ENCODE measurements around the gene RBM43. TPM values are rescaled to one million over a fixed set of nuclear protein-coding genes. Genes with fewer than 3 reads are reported as not detected.

RBM43 gene
- total and polyA plus RNA-seq, 9 of the 15 experiments (the other 6 are each of a cell fraction or from before 2014, with no cell fraction given): 1.3 to 6.9 (median 3.8) TPM

GRCh38 chr2:151261231-151261976 is at the start of gene RBM43 (continued):
- TF ChIP-seq RREB1 (CRISPR knock-in tag; IDR thresholded peaks at IDR 0.05): peak; percentile 62; the same call in 1 of the 2 replicates
- TF ChIP-seq DPF2 (IDR thresholded peaks at IDR 0.05): no peak; the same call in 1 of the 2 replicates
- 0 out of 2 replicates have a peak, but pooled peaks have one; percentile 8 for TF ChIP-seq TRIM28 (IDR thresholded peaks at IDR 0.05)
- no peak for TF ChIP-seq REST (IDR thresholded peaks at IDR 0.05; ENCODE audit: borderline replicate concordance)
- TF ChIP-seq REST (CRISPR knock-in tag; IDR thresholded peaks at IDR 0.05; ENCODE audit: low read depth): peak; percentile 79; the same call in 1 of the 2 replicates
- 0 out of 2 replicates have a peak, but pooled peaks have one; percentile 42 for TF ChIP-seq KLF6 (CRISPR knock-in tag; IDR thresholded peaks at IDR 0.05; ENCODE audit: borderline replicate concordance)
- peak; percentile 63 for TF ChIP-seq GABPB1 (CRISPR knock-in tag; IDR thresholded peaks at IDR 0.05)
- no peak for TF ChIP-seq HMGXB4 (CRISPR knock-in tag; IDR thresholded peaks at IDR 0.05)
- TF ChIP-seq RBM14 (IDR thresholded peaks at IDR 0.05; ENCODE audit: borderline replicate concordance, insufficient read depth, low read depth, low read length): no peak
- peak; percentile 70 for TF ChIP-seq ZBED1 (IDR thresholded peaks at IDR 0.05)

Measured in K562 (cell line).